ENCODE data around the gene NOTCH4.
"Not testable (repeated sequence)": the region's sequence is repeated elsewhere in the genome, so short reads cannot be mapped to it uniquely, and the experiment has no call there.

DNA sequence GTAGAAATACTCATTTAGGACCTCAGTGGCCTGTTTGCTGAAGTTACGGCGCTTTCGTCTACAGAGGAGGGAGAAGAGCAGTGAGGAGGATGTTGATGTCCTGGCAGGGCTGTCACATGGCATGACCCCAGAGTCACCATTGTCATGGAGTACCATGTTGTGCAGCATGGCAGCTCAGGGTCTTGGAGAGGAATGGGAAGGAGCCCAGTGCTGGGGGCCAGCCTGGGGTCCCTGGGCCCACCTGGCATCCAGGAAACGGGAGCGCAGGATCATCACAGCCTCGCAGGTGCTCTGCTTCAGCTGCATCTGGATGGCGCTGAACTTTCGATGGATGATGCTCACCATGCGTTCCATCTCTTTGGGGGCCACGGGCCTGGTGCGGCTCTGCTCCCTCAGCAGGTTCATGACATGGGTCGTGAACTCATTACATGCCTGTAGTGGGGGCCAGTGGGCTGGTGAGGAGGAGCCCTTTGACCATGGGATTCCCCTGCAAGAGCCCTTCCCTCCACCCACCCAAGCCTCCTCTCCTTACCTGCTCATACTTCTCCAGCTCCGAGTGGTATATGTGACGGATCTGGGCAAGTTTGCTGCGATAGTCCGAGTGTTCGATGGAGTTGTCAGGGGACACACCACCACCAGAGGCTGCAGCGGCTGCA lies 36.0 kb downstream of the NOTCH4 start:
- TF ChIP-seq CTCF, EZH2phosphoT487 (IDR thresholded peaks at IDR 0.05; ENCODE audit: low read length): not testable (repeated sequence)

Measured in MM.1S (cell line).